Activated naive CD4-positive, alpha-beta T cell (primary cell): ENCODE measurements around the gene CTBP1.
"Not testable (repeated sequence)": the region's sequence is repeated elsewhere in the genome, so short reads cannot be mapped to it uniquely, and the experiment has no call there.

Experiments
- DNase-seq, 4 experiments: peaks; one replicate each; lab custom pipeline; 2025; lab: John Stamatoyannopoulos, UW

The CTBP1 gene

GRCh38 chr4:1248245-1249147, at the start of gene CTBP1:
Gene CTBP1, minus strand, starts transcription at chr4:1249130. Its CDS starts 7,799 bp downstream, at chr4:1241331.
- DNase-seq, result peak; percentile 65 to 84 (median 74)

GRCh38 chr4:1298461-1298860, 49.5 kb upstream of the CTBP1 start:
- DNase-seq, result no peak

GRCh38 chr4:1297456-1298325, 48.8 kb upstream of the CTBP1 start:
- DNase-seq, result no peak

- no peak for DNase-seq
These were observed 48.1 kb upstream of the CTBP1 start for GRCh38 chr4:1297023-1297395.

- no peak for DNase-seq
These were observed 47.5 kb upstream of the CTBP1 start for GRCh38 chr4:1296324-1297022.

- DNase-seq, result no peak
These were observed 46.6 kb upstream of the CTBP1 start for GRCh38 chr4:1295405-1296055.

GRCh38 chr4:1294891-1295290, 46.0 kb upstream of the CTBP1 start:
- DNase-seq, result no peak

- DNase-seq, result no peak
These were observed 45.5 kb upstream of the CTBP1 start for GRCh38 chr4:1294424-1294823.

- no peak for DNase-seq
These were observed 45.1 kb upstream of the CTBP1 start for GRCh38 chr4:1293991-1294390.

GRCh38 chr4:1293531-1293941, 44.6 kb upstream of the CTBP1 start:
- no peak for DNase-seq

GRCh38 chr4:1292703-1293011, 43.7 kb upstream of the CTBP1 start:
- DNase-seq, result not testable (repeated sequence)

GRCh38 chr4:1291996-1292702, 43.2 kb upstream of the CTBP1 start:
- no peak for DNase-seq

- DNase-seq, result no peak
These were observed 42.2 kb upstream of the CTBP1 start for GRCh38 chr4:1291091-1291490.

- DNase-seq, result no peak
These were observed 41.4 kb upstream of the CTBP1 start for GRCh38 chr4:1290165-1290977.

GRCh38 chr4:1289207-1290164, 40.6 kb upstream of the CTBP1 start, which contains the start of gene MAEA:
Gene MAEA, plus strand, starts transcription at chr4:1289891. Its CDS starts 23 bp downstream, at chr4:1289914.
- peak; percentile 90 to 96 (median 94) for DNase-seq

GRCh38 chr4:1288786-1289185, 39.9 kb upstream of the CTBP1 start:
- DNase-seq, result no peak

GRCh38 chr4:1285790-1286553, 37.0 kb upstream of the CTBP1 start:
- DNase-seq, result peak in 1 of 4 experiments; percentile 10

GRCh38 chr4:1285151-1285789, 36.3 kb upstream of the CTBP1 start:
- DNase-seq, result no peak
